GM12878 (cell line): Measurements from ENCODE around the gene BRDT. TPM values are rescaled to one million over a fixed set of nuclear protein-coding genes. Genes with fewer than 3 reads are reported as not detected.

ENCODE experiments used
- ATAC-seq: fragments of 200-7000 bp; cut with Tn5 transposase; 3 replicates; pipeline ENCODE4 v1.9.1; 2020; ENCODE audit warnings: mild to moderate bottlenecking, moderate library complexity
- BruUV-seq: library from RNA; stranded (reverse); fragments of 400-500 nt; replicated peaks from 2 replicates; lab custom pipeline; 2021; lab: Mats Ljungman, UMichigan
- CTCF ChIA-PET: fragments of 300-600 bp; sonication (Branson Sonifier 250); formaldehyde crosslinking; extraction: SDS; loops from one replicate; lab custom pipeline; 2021; ENCODE audit warnings: inconsistent platforms; lab: Yijun Ruan, JAX
- POLR2A ChIA-PET: fragments of 350-600 bp; formaldehyde crosslinking; extraction: SDS; loops from one replicate; lab custom pipeline; 2021; ENCODE audit warnings: inconsistent platforms; lab: Charles Lee
- RAD21 ChIA-PET: fragments of 300-600 bp; sonication (Branson Sonifier 250); formaldehyde crosslinking; loops from one replicate; lab custom pipeline; 2023; ENCODE audit warnings: antibody characterized with exemption; ENCODE audit not compliant: unreplicated experiment; lab: Charles Lee
- SMC1A ChIA-PET: fragments of 300-600 bp; sonication (Branson Sonifier 250); formaldehyde crosslinking; loops from one replicate; lab custom pipeline; 2023; ENCODE audit not compliant: unreplicated experiment, uncharacterized antibody; lab: Charles Lee
- DNase-seq: peaks from one replicate; pipeline ENCODE4 v3.0.0-alpha.2; 2011; ENCODE audit warnings: low read depth, low spot score
- FAIRE-seq: peaks from 3 replicates; lab custom pipeline; 2011; peaks lifted over from hg19 to GRCh38; lab: Jason Lieb, UNC
- H2AFZ ChIP-seq: 2 replicates; pipeline ENCODE4 v1.6.0; 2011; ENCODE audit warnings: low read depth, low read length, control low read depth; ENCODE audit not compliant: control insufficient read depth
- H3K27ac ChIP-seq: 2 replicates; pipeline ENCODE4 v1.5.1; 2011; ENCODE audit warnings: control low read depth; ENCODE audit not compliant: control insufficient read depth, insufficient read depth
- H3K27me3 ChIP-seq, 2 experiments: replicated peaks in 1 of 2; 2 replicates each; pipeline versions ENCODE4 v1.6.0 to v1.6.1; 2011; ENCODE audit warnings: low read length in 1 of 2; ENCODE audit not compliant: control insufficient read depth in 2 of 2, insufficient read depth in 2 of 2
- H3K36me3 ChIP-seq, 2 experiments: 2 replicates each; pipeline ENCODE4 v1.5.1; 2011; ENCODE audit warnings: low read length in 1 of 2; ENCODE audit not compliant: control insufficient read depth in 2 of 2, insufficient read depth in 2 of 2
- H3K4me1 ChIP-seq: 2 replicates; pipeline ENCODE4 v1.6.1; 2011; ENCODE audit warnings: mild to moderate bottlenecking, low read length, moderate library complexity, mixed read lengths; ENCODE audit not compliant: control insufficient read depth, insufficient read depth
- H3K4me2 ChIP-seq: 2 replicates; pipeline ENCODE4 v1.6.0; 2011; ENCODE audit warnings: control low read depth; ENCODE audit not compliant: control insufficient read depth, insufficient read depth
- H3K4me3 ChIP-seq: fragments of 200-600 bp; sonication (generic); 2 replicates; pipeline ENCODE4 v1.5.1; 2016
- H3K79me2 ChIP-seq: 2 replicates; pipeline ENCODE4 v1.6.0; 2011; ENCODE audit warnings: low read length; ENCODE audit not compliant: control insufficient read depth, insufficient read depth
- H3K9ac ChIP-seq: 2 replicates; pipeline ENCODE4 v1.8.0; 2011; ENCODE audit warnings: low read length, control low read depth, mixed read lengths; ENCODE audit not compliant: control insufficient read depth, insufficient read depth
- H3K9me3 ChIP-seq: replicated peaks from 3 replicates; pipeline ENCODE4 v1.5.1; 2011; ENCODE audit warnings: mild to moderate bottlenecking, low read length; ENCODE audit not compliant: control insufficient read depth, insufficient read depth
- H4K20me1 ChIP-seq: 2 replicates; pipeline ENCODE4 v1.6.0; 2011; ENCODE audit not compliant: control insufficient read depth, insufficient read depth
- DPF2 ChIP-seq: fragments of 450-650 bp; IDR thresholded peaks from 2 replicates; pipeline ENCODE4 v1.6.1; 2017; ENCODE audit warnings: mild to moderate bottlenecking
- POLR2A ChIP-seq: IDR thresholded peaks from 2 replicates; pipeline ENCODE4 v1.6.1; 2011; ENCODE audit warnings: low read depth, mild to moderate bottlenecking, low read length
- SIX5 ChIP-seq: IDR thresholded peaks from 2 replicates; pipeline ENCODE4 v1.6.1; 2011; ENCODE audit warnings: mild to moderate bottlenecking, low read depth, low read length, moderate library complexity; ENCODE audit not compliant: severe bottlenecking
- STAT3 ChIP-seq: IDR thresholded peaks from 2 replicates; pipeline ENCODE4 v1.6.1; 2011; ENCODE audit warnings: low read depth, low read length, improper control_type of control experiment
- WGBS: methylation state at CpG from one replicate; pipeline ENCODE4 v1.1.6; 2016; ENCODE audit warnings: low lambda C conversion rate; ENCODE audit not compliant: insufficient replicate concordance, insufficient coverage; ENCODE audit errors: missing lambda C conversion rate; 5-methylcytosine and 5-hydroxymethylcytosine counted together
- in situ Hi-C: fragments of 300-500 bp; cut with MboI; formaldehyde crosslinking; loops from 9 replicates; pipeline ENCODE4 v1.14.3; 2018; ENCODE audit warnings: mixed read lengths
- intact Hi-C: fragments of 100-400 bp; cut with micrococcal nuclease; formaldehyde crosslinking; loops from one replicate; pipeline ENCODE4 v1.14.2; 2022; ENCODE audit not compliant: unreplicated experiment
- polyA plus RNA-seq, 11 experiments: library from polyadenylated mRNA; depleted of rRNA in 4 of 11; unstranded in 6 of 11; stranded (reverse) in 5 of 11; fragments of >200 nt; fragmentation: Nextera tagmentation in 4 of 11; fragmentation: Illumina TruSeq in 1 of 11; extraction: Ambion mirVana in 4 of 11; extraction: Trizol in 1 of 11; gene quantifications; 1 replicate in 1 of 11; 2 replicates in 10 of 11; pipeline versions ENCODE4 v1.2.1 to v1.2.3, GENCODE V29; 2011 to 2016; ENCODE audit warnings: inconsistent platforms in 2 of 11, missing spikeins in 2 of 11, low read depth in 1 of 11
- total RNA-seq, 4 experiments: library from RNA; depleted of rRNA in 3 of 4; stranded (reverse); fragments of >200 nt in 3 of 4; fragmentation: Illumina TruSeq in 1 of 4; extraction: Trizol in 1 of 4; gene quantifications; 2 replicates each; pipeline versions ENCODE4 v1.2.1 to v1.2.3, GENCODE V29; 2013 to 2021
- TF ChIP-seq, protein P1 (sequence below): fragments of 450-650 bp; IDR thresholded peaks from 2 replicates; pipeline ENCODE4 v1.6.1; 2017; ENCODE audit warnings: antibody characterized with exemption, mild to moderate bottlenecking, moderate library complexity
- TF ChIP-seq, protein P2 (sequence below): fragments of 450-650 bp; IDR thresholded peaks from 2 replicates; pipeline ENCODE4 v1.6.1; 2014; ENCODE audit warnings: mild to moderate bottlenecking
- TF ChIP-seq, protein P3 (sequence below): IDR thresholded peaks from 2 replicates; pipeline ENCODE4 v1.6.1; 2011; ENCODE audit warnings: borderline replicate concordance, low read depth, mild to moderate bottlenecking, moderate library complexity, low read length; ENCODE audit not compliant: insufficient read depth, poor library complexity, severe bottlenecking

Gene BRDT
- total and polyA plus RNA-seq, 10 of the 15 experiments (the other 5 are each of a cell fraction or from before 2014, with no cell fraction given) = 0.02 to 0.11 TPM; not detected in 8

DNA sequence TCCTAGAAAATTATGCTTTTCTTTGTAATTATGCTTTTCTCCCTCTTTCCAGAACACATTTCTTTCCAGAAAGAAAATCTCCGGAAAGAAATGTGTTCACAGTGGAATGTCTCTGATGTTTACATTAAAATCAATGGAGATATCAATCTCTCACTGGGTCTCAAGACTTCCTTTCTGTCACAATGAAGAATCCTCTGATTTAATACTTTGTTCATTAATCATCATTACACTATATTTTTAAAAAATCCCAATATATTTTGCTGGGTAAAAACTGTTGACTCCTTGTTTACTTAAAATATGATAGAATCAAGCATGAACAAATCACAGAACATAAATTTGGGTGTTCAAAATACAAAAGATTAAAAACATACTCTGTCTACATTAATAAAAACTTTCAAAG is 36.9 kb upstream of the BRDT start:
- DNase-seq (no peak), FAIRE-seq (no peak), ATAC-seq (no peak)
- Histone ChIP-seq H3K9me3 (no peaks in the 10 kb centered on the region), H3K4me1 (no peaks in the 10 kb centered on the region), H3K27ac (no peak overlapping the region), H2AFZ (no peak overlapping the region), H3K79me2 (no peaks in the 10 kb centered on the region), H3K4me2 (no peak overlapping the region), H3K9ac (no peak overlapping the region), H4K20me1 (no peaks in the 10 kb centered on the region), H3K27me3 (no peaks in the 10 kb centered on the region), H3K36me3 (no peaks in the 10 kb centered on the region), H3K4me3 (no peak overlapping the region)
- ChIA-PET CTCF (no interaction called here), SMC1A (no interaction called here), RAD21 (no interaction called here), POLR2A (no interaction called here)
- no peak for TF ChIP-seq POLR2A
- TF ChIP-seq, protein P1, sequence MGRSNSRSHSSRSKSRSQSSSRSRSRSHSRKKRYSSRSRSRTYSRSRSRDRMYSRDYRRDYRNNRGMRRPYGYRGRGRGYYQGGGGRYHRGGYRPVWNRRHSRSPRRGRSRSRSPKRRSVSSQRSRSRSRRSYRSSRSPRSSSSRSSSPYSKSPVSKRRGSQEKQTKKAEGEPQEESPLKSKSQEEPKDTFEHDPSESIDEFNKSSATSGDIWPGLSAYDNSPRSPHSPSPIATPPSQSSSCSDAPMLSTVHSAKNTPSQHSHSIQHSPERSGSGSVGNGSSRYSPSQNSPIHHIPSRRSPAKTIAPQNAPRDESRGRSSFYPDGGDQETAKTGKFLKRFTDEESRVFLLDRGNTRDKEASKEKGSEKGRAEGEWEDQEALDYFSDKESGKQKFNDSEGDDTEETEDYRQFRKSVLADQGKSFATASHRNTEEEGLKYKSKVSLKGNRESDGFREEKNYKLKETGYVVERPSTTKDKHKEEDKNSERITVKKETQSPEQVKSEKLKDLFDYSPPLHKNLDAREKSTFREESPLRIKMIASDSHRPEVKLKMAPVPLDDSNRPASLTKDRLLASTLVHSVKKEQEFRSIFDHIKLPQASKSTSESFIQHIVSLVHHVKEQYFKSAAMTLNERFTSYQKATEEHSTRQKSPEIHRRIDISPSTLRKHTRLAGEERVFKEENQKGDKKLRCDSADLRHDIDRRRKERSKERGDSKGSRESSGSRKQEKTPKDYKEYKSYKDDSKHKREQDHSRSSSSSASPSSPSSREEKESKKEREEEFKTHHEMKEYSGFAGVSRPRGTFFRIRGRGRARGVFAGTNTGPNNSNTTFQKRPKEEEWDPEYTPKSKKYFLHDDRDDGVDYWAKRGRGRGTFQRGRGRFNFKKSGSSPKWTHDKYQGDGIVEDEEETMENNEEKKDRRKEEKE = no peak
- TF ChIP-seq DPF2 = no peak
- TF ChIP-seq STAT3 = no peak
- TF ChIP-seq, protein P2, sequence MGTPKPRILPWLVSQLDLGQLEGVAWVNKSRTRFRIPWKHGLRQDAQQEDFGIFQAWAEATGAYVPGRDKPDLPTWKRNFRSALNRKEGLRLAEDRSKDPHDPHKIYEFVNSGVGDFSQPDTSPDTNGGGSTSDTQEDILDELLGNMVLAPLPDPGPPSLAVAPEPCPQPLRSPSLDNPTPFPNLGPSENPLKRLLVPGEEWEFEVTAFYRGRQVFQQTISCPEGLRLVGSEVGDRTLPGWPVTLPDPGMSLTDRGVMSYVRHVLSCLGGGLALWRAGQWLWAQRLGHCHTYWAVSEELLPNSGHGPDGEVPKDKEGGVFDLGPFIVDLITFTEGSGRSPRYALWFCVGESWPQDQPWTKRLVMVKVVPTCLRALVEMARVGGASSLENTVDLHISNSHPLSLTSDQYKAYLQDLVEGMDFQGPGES = no peak
- no peak for TF ChIP-seq SIX5
- TF ChIP-seq, protein P3, sequence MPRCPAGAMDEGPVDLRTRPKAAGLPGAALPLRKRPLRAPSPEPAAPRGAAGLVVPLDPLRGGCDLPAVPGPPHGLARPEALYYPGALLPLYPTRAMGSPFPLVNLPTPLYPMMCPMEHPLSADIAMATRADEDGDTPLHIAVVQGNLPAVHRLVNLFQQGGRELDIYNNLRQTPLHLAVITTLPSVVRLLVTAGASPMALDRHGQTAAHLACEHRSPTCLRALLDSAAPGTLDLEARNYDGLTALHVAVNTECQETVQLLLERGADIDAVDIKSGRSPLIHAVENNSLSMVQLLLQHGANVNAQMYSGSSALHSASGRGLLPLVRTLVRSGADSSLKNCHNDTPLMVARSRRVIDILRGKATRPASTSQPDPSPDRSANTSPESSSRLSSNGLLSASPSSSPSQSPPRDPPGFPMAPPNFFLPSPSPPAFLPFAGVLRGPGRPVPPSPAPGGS = no peak
- no TSS peak for BruUV-seq
- WGBS = 0% methylated on average over 1 of the region's 1 CpG
- in situ Hi-C loops = no loop called here
- intact Hi-C loops = no loop called here
